ENCODE data around the gene CPSF4L. TPM values are rescaled to one million over a fixed set of nuclear protein-coding genes. Genes with fewer than 3 reads are reported as not detected.

CPSF4L gene
- total and polyA plus RNA-seq, 2 of the 13 experiments (the other 11 are each of a cell fraction or from before 2014, with no cell fraction given) = 0.73 to 1.6 TPM

DNA sequence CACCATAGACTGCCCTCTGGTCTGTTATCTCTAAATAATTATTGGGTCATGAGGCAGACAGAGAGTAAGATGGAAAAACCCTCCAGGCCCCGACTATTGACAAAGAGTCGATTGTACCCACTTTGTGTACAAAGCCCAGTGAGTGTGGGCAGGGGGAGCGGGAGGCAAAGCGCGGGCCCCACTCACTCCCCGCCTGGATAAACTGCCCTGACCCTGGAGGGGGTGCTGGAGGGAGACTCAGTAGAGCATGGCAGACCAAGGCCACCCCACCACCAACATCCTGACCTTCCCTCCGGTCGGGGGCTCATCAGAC is 11.2 kb upstream of the CPSF4L start (continued):
- TF ChIP-seq THAP11 (CRISPR knock-in tag; IDR thresholded peaks at IDR 0.05) (peak; percentile 60), ZNF337 (CRISPR knock-in tag; IDR thresholded peaks at IDR 0.05; ENCODE audit: borderline replicate concordance, low read depth) (no peak), HOXD1 (CRISPR knock-in tag; IDR thresholded peaks at IDR 0.05) (peak; percentile 82; the same call in 1 of the 2 replicates), ARNTL (CRISPR knock-in tag; IDR thresholded peaks at IDR 0.05) (no peak; the same call in 1 of the 2 replicates), ZC3H4 (CRISPR knock-in tag; IDR thresholded peaks at IDR 0.05; ENCODE audit: borderline replicate concordance) (no peak), GABPB1 (CRISPR knock-in tag; IDR thresholded peaks at IDR 0.05) (peak; percentile 58), ZNF3 (CRISPR knock-in tag; IDR thresholded peaks at IDR 0.05) (no peak), MYC (CRISPR knock-in tag; IDR thresholded peaks at IDR 0.05; ENCODE audit: borderline replicate concordance) (peak; percentile 76; the same call in 1 of the 2 replicates), SIN3A (IDR thresholded peaks at IDR 0.05; ENCODE audit: borderline replicate concordance, low read depth, low read length) (no peak), ZNF224 (CRISPR knock-in tag; IDR thresholded peaks at IDR 0.05) (peak; percentile 45; the same call in 1 of the 2 replicates), ZNF441 (CRISPR knock-in tag; IDR thresholded peaks at IDR 0.05; ENCODE audit: borderline replicate concordance) (peak; percentile 51; the same call in 1 of the 2 replicates), ZNF83 (CRISPR knock-in tag; IDR thresholded peaks at IDR 0.05; ENCODE audit: borderline replicate concordance) (no peak), ATM (IDR thresholded peaks at IDR 0.05; ENCODE audit: borderline replicate concordance) (no peak), ZMYM2 (CRISPR knock-in tag; IDR thresholded peaks at IDR 0.05) (no peak), U2AF1 (optimal IDR thresholded peaks at IDR 0.05; ENCODE audit: low read depth, low read length) (no peak), KDM1A (CRISPR knock-in tag; IDR thresholded peaks at IDR 0.05) (peak; percentile 30; the same call in 1 of the 2 replicates), NPAS2 (CRISPR knock-in tag; IDR thresholded peaks at IDR 0.05; ENCODE audit: borderline replicate concordance) (no peak), ZNF878 (CRISPR knock-in tag; IDR thresholded peaks at IDR 0.05) (0 out of 2 replicates have a peak, but pooled peaks have one; percentile 39), ZNF674 (CRISPR knock-in tag; IDR thresholded peaks at IDR 0.05; ENCODE audit: low read depth) (no peak)
- TF ChIP-seq, protein P1, sequence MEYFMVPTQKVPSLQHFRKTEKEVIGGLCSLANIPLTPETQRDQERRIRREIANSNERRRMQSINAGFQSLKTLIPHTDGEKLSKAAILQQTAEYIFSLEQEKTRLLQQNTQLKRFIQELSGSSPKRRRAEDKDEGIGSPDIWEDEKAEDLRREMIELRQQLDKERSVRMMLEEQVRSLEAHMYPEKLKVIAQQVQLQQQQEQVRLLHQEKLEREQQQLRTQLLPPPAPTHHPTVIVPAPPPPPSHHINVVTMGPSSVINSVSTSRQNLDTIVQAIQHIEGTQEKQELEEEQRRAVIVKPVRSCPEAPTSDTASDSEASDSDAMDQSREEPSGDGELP (IDR thresholded peaks at IDR 0.05; ENCODE audit: borderline replicate concordance, low read depth) = peak; percentile 44; the same call in 1 of the 2 replicates
- TF ChIP-seq, protein P2, sequence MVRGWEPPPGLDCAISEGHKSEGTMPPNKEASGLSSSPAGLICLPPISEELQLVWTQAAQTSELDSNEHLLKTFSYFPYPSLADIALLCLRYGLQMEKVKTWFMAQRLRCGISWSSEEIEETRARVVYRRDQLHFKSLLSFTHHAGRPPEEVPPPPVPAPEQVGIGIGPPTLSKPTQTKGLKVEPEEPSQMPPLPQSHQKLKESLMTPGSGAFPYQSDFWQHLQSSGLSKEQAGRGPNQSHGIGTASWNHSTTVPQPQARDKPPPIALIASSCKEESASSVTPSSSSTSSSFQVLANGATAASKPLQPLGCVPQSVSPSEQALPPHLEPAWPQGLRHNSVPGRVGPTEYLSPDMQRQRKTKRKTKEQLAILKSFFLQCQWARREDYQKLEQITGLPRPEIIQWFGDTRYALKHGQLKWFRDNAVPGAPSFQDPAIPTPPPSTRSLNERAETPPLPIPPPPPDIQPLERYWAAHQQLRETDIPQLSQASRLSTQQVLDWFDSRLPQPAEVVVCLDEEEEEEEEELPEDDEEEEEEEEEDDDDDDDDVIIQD (CRISPR knock-in tag; IDR thresholded peaks at IDR 0.05; ENCODE audit: low read depth) = peak; percentile 68
- TF ChIP-seq, protein P3, sequence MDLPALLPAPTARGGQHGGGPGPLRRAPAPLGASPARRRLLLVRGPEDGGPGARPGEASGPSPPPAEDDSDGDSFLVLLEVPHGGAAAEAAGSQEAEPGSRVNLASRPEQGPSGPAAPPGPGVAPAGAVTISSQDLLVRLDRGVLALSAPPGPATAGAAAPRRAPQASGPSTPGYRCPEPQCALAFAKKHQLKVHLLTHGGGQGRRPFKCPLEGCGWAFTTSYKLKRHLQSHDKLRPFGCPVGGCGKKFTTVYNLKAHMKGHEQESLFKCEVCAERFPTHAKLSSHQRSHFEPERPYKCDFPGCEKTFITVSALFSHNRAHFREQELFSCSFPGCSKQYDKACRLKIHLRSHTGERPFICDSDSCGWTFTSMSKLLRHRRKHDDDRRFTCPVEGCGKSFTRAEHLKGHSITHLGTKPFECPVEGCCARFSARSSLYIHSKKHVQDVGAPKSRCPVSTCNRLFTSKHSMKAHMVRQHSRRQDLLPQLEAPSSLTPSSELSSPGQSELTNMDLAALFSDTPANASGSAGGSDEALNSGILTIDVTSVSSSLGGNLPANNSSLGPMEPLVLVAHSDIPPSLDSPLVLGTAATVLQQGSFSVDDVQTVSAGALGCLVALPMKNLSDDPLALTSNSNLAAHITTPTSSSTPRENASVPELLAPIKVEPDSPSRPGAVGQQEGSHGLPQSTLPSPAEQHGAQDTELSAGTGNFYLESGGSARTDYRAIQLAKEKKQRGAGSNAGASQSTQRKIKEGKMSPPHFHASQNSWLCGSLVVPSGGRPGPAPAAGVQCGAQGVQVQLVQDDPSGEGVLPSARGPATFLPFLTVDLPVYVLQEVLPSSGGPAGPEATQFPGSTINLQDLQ (CRISPR knock-in tag; IDR thresholded peaks at IDR 0.05) = no peak
- TF ChIP-seq, protein P4, sequence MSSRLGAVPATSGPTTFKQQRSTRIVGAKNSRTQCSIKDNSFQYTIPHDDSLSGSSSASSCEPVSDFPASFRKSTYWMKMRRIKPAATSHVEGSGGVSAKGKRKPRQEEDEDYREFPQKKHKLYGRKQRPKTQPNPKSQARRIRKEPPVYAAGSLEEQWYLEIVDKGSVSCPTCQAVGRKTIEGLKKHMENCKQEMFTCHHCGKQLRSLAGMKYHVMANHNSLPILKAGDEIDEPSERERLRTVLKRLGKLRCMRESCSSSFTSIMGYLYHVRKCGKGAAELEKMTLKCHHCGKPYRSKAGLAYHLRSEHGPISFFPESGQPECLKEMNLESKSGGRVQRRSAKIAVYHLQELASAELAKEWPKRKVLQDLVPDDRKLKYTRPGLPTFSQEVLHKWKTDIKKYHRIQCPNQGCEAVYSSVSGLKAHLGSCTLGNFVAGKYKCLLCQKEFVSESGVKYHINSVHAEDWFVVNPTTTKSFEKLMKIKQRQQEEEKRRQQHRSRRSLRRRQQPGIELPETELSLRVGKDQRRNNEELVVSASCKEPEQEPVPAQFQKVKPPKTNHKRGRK (CRISPR knock-in tag; IDR thresholded peaks at IDR 0.05) = no peak

All from HepG2 (cell line).